HL-60/S4 treated with phorbol 12-myristate 13-acetate at 8.2 ng/mL for 4 days and 3 days (cell line): ENCODE measurements around the gene CAPN15.

Experiments used
- in situ Hi-C: fragments of 300-500 bp; cut with MboI; formaldehyde crosslinking; loops from 2 replicates; pipeline ENCODE4 v1.15.0; 2022; ENCODE audit warnings: low sequenced_read_pairs

CAPN15 gene

DNA sequence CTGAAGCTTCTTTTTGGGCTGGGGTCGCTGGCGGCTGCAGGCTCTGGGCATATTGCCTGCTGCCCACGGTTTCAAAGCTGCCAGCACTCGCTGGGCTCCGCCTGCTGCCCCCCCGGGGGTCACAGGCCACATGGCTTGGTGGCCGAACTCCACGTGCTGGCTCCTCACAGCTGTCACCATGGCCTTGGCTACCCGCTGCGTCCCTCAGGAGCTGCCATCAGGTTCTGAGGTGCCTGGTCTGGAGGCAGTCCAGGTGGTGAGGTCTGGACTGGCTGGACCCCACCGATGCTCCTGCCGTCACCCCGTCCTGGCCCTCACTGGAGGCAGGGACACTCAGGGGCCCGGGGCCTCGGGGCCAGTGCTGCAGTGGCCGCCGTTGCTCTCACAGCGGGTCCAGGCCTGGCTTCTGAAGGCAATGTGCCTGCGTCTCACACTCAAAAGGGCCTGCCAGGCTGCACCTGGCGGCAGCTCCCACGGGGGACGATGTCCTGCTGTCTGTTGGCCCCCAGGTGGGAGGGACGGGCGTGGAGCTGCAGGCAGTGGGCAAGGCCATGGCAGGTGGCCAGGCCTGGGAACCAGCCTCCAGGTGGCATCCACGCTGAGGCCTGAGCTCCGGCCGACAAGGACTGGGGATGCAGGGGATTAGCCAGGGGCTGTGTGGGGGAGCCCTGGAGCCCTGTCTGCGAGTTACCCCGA is 13.3 kb downstream of the CAPN15 start:
- in situ Hi-C loops, result no loop called here

DNA sequence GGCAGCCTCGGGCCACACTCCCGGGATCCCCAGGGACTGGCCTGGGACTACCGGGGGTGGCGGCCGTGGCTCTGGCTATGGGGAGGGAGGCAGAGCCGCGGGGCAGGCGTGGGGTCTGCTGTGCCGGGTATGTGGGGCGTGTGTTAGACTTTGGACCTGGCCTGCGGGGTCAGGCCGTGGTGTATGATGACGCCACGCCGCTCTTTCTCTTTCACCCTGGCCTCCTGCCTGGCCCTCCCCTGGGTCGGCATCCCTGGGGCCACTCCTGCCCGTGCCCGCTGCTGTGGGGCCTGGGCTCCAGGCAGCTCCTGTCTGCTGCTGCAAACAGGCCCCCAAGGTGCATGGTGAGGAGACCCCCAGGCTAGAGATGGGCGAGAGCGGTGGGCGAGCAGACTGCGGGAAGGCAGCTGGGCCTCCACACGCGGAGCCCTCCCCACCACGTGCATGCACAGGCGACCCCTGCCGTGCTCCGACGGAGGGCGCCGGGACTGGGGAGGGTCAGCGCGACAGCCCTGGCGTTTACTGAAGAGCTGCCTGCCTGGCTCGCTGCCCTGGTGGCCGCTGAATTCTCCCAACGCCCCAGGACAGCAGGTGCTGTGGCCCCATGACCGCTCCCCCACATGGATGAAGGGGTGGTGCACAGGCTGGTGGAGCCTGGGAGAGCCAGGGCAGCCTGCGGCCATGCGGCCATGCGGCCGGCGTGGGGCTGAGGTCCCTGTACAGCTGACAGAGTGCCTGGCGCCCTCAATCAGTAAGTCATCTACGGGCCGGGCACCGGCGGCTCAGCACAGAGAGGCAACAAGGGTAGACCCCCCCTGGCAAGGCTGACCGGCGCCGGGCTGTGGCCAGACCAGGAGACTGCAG is 16.0 kb downstream of the CAPN15 start:
- in situ Hi-C loops, result no loop called here

DNA sequence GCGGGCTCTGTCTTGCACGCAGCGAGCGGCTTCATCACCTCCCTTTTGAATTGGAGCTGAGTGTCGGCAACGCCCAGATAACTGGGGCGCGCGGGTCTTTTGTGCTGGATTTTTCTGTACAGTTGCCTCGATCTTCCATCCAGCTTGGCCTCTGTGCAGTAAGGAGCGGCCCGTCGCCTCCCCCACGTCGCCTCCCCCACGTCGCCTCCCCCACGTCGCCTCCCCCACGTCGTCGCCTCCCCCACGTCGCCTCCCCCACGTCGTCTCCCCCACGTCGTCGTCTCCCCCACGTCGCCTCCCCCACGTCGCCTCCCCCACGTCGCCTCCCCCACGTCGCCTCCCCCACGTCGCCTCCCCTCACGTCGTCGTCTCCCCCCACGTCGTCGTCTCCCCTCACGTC is 17.0 kb downstream of the CAPN15 start:
- in situ Hi-C loops, result no loop called here

DNA sequence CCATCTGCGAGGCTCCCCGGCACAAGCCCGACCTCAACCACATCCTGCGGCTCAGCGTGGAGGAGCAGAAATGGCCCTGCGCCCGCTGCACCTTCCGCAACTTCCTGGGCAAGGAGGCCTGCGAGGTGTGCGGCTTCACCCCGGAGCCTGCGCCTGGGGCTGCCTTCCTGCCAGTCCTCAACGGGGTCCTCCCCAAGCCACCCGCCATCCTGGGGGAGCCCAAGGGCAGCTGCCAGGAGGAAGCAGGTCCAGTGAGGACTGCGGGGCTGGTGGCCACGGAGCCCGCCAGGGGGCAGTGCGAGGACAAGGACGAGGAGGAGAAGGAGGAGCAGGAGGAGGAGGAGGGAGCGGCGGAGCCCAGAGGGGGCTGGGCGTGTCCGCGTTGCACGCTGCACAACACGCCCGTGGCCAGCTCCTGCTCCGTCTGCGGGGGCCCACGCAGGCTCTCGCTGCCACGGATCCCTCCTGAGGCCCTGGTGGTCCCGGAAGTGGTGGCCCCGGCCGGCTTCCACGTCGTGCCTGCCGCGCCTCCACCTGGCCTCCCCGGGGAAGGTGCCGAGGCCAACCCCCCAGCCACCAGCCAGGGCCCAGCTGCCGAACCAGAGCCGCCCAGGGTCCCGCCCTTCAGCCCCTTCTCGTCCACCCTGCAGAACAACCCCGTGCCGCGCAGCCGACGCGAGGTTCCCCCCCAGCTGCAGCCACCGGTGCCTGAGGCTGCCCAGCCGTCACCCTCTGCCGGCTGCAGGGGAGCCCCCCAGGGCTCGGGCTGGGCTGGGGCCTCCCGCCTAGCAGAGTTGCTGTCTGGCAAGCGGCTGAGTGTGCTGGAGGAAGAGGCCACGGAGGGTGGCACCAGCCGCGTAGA is 19.6 kb downstream of the CAPN15 start:
- in situ Hi-C loops, result no loop called here

DNA sequence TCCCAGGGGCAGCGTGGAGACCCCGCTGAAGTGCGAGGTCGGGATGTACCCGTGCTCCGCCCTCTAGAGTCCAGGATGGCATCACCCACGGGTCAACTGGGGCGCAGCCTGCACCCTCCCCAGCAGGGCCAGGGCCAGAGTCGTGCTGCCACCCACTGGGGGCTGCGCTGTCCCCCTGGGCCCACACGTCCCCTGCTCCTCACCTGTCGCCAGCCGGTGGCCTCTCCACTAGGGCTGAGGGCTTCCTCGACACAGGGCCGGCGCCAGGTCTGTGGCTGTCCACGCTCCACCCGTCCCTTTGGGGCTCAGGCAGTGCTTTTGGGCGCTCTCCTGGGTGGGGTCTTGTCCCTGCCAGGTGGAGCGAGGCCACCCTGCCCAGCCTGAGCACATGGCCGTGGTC is 21.1 kb downstream of the CAPN15 start:
- in situ Hi-C loops, result no loop called here

DNA sequence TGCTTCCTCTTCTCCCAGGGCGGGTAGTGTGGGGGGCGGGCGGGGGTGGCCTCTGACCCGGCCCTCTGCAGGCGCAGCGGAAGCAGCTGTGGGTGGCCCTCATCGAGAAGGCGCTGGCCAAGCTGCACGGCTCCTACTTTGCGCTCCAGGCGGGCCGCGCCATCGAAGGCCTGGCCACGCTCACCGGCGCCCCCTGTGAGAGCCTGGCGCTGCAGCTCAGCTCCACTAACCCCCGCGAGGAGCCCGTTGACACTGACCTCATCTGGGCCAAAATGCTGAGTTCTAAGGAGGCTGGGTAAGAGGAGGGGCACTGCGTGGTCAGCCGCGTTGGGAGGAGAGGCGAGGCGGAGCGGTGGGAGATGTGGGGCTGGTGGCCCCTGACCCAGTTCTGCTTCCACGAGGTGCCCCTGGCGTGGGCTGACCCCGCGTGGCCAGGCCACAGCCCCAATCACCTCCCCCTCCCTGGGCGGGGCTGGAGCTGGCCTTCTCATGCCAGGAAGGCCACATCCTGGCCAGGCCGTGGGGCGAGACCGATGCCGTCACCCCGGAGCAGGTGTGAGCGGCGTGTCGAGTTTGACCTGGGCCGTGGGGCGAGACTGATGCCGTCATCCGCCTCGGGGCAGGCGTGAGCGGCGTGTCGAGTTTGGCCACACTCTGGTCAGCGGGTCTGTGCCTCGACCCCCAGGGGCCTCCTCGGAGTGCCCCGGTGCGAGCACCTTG is 22.2 kb downstream of the CAPN15 start:
- in situ Hi-C loops, result no loop called here

DNA sequence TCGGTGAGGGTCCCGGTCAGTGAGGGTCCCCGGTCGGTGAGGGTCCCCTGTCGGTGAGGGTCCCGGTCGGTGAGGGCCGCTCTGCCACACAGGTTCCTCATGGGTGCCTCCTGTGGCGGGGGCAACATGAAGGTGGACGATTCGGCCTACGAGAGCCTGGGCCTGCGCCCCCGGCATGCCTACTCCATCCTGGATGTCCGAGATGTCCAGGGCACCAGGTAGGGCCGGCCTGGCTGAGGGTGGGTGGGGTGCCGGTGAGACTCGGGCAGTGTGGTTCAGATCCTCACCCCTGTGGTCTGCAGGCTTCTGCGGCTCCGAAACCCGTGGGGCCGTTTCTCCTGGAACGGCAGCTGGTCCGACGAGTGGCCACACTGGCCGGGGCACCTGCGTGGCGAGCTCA is 23.7 kb downstream of the CAPN15 start:
- in situ Hi-C loops, result no loop called here

DNA sequence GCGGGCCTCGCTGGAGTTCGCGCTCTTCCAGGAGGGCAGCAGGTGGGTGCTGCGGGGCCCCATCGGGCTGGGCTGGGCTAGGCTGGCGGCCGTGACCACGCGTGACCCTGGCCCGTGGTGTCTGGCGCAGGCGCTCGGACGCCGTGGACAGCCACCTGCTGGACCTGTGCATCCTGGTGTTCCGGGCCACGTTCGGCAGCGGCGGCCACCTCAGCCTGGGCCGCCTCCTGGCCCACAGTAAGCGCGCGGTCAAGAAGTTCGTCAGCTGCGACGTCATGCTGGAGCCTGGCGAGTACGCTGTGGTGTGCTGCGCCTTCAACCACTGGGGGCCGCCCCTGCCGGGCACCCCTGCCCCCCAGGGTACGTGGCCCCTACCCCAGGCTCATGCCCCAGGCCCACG is 24.7 kb downstream of the CAPN15 start:
- in situ Hi-C loops, result no loop called here

DNA sequence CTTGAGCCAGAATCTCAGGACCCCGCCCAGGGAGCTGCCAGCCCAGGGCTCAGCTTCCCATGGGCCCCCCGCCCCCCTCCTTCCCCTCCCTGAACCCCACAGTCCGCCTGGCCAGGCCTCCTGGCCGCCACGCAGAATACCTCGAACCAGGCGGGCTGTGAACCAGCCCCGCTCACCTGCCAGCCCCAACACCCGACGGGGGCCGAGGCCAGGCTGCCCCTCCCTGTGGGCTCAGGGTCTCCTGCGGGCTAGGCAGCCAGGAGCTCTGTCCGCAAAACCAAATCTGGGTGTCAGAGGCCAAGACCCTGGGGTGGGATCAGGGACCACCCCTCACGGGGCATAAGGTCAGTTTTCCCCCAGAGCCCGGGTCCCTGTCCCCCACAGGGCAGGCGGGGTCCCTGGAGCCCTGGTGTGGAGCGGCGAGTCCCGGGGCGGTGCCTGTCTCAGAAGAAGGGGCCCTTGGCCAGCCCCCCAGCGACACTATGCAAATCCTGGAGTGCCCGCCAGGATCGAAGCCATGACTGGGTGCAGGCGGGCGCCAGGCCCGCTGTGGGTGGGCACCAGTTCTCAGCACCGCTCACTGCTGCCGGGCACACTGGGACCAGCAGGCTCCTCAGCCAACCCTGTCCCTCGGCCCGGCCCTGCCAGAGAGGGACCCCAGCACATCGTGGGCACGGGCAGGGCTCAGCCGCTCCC is 26.2 kb downstream of the CAPN15 start:
- in situ Hi-C loops, result no loop called here

DNA sequence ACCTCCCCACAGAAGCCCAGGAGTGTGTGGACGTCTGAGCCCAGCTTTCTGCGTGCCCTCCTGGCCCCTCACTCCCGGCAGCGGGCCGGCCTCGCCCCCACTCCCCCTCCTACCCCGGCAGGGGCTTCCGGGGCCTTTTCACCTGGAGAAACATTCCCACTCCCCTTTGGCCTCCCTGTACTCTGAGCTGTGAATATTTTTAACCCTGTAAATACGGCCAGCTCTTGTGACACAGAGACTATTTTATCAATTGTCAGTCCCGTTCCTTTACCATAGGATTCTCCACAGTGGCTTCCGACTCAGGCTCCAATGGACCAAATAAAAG is 26.7 kb downstream of the CAPN15 start:
- in situ Hi-C loops, result no loop called here

DNA sequence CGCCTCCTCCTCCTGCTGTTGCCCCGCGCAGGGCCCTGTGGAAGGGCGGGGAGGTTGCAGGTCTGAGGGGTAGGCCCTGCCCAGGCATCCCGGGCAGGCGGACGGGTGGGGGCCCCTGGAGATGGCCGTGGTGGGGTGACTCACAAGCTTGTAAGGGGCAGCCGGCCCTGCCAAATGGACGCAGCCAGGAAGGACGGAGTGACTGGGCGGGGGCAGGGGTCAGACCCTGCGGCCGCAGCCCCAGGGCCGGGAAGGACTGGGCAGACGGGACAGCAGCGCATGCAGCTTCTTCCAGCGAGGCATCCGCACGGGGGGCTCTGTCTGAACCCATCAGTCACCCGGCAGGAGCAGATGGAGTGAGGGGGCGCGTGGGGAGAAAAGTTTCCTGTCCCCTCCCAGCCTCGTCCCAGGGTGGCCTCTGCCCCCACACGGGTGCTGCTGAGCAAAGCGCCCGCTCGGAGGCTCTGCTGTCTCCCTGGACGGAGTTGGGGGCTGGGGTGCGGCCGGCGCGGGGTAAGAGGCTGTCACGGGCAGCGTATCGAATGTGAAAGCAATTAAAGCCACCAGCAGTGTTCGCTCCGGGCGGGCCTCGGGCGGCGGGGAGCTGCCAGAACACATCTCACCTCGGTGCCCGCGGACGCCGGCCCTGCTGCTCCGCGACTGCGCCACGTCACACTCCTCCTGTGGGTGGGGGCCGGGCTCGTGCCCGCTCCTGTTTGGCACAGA is 27.3 kb downstream of the CAPN15 start:
- in situ Hi-C loops, result no loop called here

DNA sequence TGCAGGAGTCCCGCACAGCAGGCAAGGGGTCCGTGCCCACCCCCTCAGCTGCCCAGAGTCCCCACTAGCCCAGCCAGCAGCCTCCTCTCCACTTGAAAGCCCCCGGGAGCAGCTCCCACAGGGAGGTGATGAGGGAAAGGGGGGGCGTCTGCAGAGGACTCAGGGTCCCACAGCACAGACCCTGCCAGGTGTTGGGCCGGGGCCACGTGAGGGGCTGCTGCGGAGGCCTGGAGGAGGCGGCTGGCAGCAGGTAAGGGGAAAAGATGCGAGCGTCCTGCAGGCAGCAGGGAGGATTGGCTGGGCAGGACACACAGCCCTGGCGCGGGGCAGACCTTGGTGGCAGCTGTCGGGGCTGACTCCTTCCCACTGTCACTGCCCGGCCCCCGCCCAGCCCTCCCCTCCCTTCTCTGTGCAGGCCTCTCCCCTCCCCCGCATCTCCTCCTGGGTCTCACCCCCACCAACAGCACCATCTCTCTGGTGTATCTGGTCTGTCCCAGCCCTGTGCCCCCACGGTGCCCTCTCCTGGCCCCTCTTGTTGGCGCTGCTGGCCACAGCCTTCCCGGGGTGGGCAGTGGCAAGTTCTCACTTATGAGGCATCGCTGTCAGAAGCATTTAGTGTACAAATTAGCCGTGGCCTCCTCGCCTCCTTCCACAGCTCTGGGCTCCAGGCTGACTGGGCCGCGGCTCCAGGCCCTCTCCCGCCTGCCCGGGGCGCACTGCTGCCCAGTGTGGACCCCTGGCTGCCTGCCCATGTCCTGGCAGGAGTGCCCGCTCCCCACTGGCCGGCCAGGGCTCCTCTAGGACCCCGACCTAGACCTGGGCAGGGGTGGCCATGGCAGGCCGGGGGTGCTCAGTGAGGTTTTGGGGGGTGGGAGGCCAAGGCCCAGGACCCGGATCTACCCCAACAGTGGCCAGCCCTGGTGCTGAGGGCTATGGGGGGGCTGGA is 28.3 kb downstream of the CAPN15 start:
- in situ Hi-C loops, result no loop called here

DNA sequence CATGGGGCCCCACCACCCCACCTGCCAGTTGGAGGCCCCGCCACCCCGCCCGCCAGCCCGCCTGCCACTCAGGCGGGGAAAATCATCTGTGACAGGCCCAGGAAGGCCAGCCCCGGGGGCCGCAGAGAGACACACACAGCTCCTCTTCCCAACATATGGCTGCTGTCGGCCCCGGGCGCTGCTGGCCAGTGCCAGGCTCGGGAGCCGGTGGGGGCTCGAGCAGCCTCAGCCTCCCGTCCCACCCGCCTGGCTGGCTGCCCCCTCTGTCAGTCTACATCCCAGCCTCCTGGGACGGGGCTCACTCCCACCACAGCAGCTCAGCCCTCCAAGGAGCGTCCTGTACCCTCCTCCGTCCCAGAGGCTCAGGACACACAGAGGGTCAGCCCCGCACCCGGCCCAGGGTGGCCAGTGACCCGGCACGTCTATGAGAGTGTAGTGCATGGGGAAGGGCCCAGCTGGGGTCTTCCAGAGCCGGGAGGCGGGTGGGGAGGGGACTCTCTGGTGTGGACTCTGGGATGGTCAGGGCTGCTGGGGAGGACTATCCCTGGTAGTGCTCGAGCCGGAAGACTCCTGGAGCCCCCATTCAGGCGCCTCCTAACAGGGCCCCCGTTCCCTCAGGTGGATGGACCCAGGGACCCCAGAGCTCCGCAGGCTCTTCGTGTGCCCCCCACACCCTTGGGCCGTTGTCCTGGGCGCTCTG is 29.1 kb downstream of the CAPN15 start:
- in situ Hi-C loops, result no loop called here

DNA sequence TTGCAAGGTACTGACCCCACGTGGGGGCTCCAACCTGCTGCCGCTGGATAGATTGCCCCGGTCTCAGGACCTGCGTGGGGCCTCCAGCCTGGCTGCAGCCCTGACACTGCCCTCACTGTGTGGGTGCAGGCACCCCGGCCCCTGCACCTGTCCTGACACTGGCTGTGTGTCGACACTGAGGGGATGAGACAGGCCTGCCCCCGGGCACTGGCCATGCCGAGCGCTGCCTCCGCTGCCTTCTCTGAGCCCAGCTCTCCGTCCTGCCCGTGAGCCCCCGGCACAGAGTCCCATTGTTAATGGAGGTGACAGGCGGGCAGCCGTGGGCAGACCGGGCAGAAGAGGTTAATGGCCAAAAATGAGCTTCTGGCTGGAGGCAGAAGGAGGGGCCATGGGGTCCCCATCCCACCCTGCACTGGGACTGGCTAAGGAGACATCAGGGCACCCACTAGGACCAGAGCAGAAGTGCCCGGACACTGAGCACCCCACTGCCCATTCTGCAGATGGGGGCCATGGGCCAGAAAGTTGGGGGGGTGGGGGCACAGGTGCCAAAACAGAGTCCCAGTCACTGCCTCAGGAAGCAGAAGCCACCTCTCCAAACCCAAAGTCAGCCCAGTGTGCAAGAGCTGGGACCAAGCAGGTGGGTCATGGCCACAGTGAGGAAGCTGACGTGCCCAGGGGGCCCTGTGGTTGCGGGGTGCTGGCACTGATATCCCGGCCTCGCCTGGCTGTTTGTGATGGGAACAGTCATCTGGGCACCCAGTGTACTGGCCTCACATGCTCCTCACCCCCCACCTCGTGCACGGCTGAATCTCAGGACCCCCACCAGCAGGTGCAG is 30.2 kb downstream of the CAPN15 start:
- in situ Hi-C loops, result no loop called here

DNA sequence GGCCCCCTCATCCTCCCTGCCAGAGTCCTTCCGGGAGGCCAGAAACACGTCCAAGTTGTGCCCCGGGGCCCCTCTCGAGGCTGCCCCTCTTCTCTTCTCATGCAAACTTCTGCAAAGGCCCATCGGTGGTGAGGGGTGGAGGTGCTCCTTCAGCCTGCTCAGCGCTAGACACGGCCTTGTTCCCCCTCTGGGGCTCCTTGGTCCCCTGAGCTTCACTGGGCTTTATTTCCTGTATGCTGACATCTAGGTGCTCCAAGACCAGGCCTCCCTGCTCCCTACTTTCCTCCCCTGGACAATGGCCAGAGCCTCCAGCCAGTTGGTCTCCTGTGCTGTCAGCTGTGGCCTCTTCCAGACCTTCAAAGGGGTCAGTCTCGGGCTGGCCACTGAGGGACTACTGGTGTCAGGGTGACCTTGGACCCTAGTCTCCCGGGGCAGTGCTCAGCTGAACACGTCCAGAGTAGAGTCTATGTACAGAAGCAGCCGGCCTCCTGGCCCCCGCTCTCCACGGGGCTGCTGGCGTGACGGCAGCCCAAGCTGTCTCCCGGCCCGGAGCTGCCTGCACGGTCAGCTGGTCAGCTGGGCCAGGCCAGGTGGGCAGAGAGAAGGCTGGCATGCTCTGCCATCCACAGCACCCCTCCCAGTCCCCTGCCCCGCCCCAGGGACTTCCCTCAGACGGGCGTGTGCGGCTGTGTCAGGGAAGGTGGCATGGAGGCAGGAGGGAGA is 30.9 kb downstream of the CAPN15 start:
- in situ Hi-C loops, result no loop called here

DNA sequence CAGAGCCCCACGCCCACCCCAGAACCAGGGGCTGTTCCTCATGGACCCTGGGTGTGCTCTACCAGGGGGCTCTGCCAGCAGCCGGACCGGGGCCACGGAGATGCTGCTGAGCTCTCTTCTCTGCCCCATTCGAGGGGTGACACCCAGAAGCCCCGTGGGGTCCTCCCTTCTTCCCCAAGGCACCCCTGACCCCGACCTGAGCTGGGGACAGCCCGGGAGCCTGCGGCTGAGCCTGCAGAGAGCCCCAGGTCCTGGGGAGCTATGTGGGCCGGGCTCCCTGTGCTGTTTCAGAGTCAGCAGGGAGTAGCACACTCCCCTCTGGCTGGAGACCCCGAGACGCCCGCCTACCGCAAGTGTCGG is 31.5 kb downstream of the CAPN15 start:
- in situ Hi-C loops, result no loop called here
